GM19035 (cell line): ENCODE results near the gene ZNF74.

Experiments
- ATAC-seq: cut with Tn5 transposase; IDR thresholded peaks from one replicate; pipeline ENCODE4 v1.9.1; 2021; ENCODE audit not compliant: unreplicated experiment

The ZNF74 gene

GRCh38 chr22:20430720-20431510 lies 37.0 kb downstream of the ZNF74 start:
- no peak for ATAC-seq

- ATAC-seq, result no peak
Measured at GRCh38 chr22:20431511-20432192, 37.7 kb downstream of the ZNF74 start.

GRCh38 chr22:20432244-20432686 lies 38.3 kb downstream of the ZNF74 start:
- no peak for ATAC-seq

GRCh38 chr22:20433191-20433590 lies 39.2 kb downstream of the ZNF74 start:
- no peak for ATAC-seq

GRCh38 chr22:20433686-20434241 lies 39.8 kb downstream of the ZNF74 start:
- ATAC-seq, result no peak

- ATAC-seq, result no peak
Measured at GRCh38 chr22:20434264-20434751, 40.4 kb downstream of the ZNF74 start.

GRCh38 chr22:20434773-20435172 lies 40.8 kb downstream of the ZNF74 start:
- ATAC-seq, result no peak

GRCh38 chr22:20435436-20436306 lies 41.7 kb downstream of the ZNF74 start:
- no peak for ATAC-seq

GRCh38 chr22:20436307-20436767 lies 42.4 kb downstream of the ZNF74 start:
- ATAC-seq, result no peak

- no peak for ATAC-seq
Measured at GRCh38 chr22:20436768-20437612, 43.0 kb downstream of the ZNF74 start.

- no peak for ATAC-seq
Measured at GRCh38 chr22:20437613-20438426, 43.9 kb downstream of the ZNF74 start, which contains the start of gene SCARF2. SCARF2 (minus strand) TSS chr22:20437825; CDS start chr22:20437754, 71 bp downstream.

- no peak for ATAC-seq
Measured at GRCh38 chr22:20438427-20438677, 44.4 kb downstream of the ZNF74 start.

- ATAC-seq, result no peak
Measured at GRCh38 chr22:20438678-20439492, 44.9 kb downstream of the ZNF74 start.

- ATAC-seq, result no peak
Measured at GRCh38 chr22:20439556-20439927, 45.6 kb downstream of the ZNF74 start.

- no peak for ATAC-seq
Measured at GRCh38 chr22:20439928-20440575, 46.1 kb downstream of the ZNF74 start.

GRCh38 chr22:20440637-20441591 lies 47.0 kb downstream of the ZNF74 start:
- no peak for ATAC-seq
